Erythroblast (primary cell): ENCODE results near the gene C10orf105.

Experiments
- DNase-seq, 2 experiments: peaks; one replicate each; lab custom pipeline; 2025; lab: John Stamatoyannopoulos, UW
- GATA1 ChIP-seq: IDR thresholded peaks from 2 replicates; pipeline ENCODE4 v1.6.1; 2011; ENCODE audit warnings: low read depth, mild to moderate bottlenecking, control low read depth, low read length, moderate library complexity
- POLR2A ChIP-seq: IDR thresholded peaks from 2 replicates; pipeline ENCODE4 v1.6.1; 2011; ENCODE audit warnings: mild to moderate bottlenecking, low read length

The C10orf105 gene

GRCh38 chr10:71719464-71720201 lies at the start of gene C10orf105:
TSS of gene C10orf105 (minus strand) at chr10:71719778. CDS start at chr10:71716337, 3,441 bp downstream.
- no peak for DNase-seq
- no peak for TF ChIP-seq GATA1
- TF ChIP-seq POLR2A = no peak

GRCh38 chr10:71767420-71768035 lies 48.0 kb upstream of the C10orf105 start:
- TF ChIP-seq POLR2A = no peak
- TF ChIP-seq GATA1 = no peak
- DNase-seq = no peak

- TF ChIP-seq POLR2A (no peak), GATA1 (no peak)
- peak; percentile 92 to 93 for DNase-seq
Measured at GRCh38 chr10:71766717-71767419, 47.3 kb upstream of the C10orf105 start.

- no peak for TF ChIP-seq POLR2A
- no peak for DNase-seq
Measured at GRCh38 chr10:71765906-71766716, 46.5 kb upstream of the C10orf105 start.

- DNase-seq = no peak
- TF ChIP-seq POLR2A (no peak), GATA1 (no peak)
Measured at GRCh38 chr10:71765176-71765904, 45.8 kb upstream of the C10orf105 start.

GRCh38 chr10:71763352-71764127 lies 44.0 kb upstream of the C10orf105 start:
- no peak for TF ChIP-seq POLR2A
- TF ChIP-seq GATA1 = no peak
- DNase-seq = peak; percentile 34 to 39

- TF ChIP-seq GATA1 = no peak
- TF ChIP-seq POLR2A = no peak
- no peak for DNase-seq
Measured at GRCh38 chr10:71762324-71762723, 42.7 kb upstream of the C10orf105 start.

GRCh38 chr10:71761541-71762113 lies 42.0 kb upstream of the C10orf105 start:
- DNase-seq = peak in 1 of 2 experiments; percentile 18
- TF ChIP-seq POLR2A = no peak
- no peak for TF ChIP-seq GATA1

GRCh38 chr10:71761105-71761511 lies 41.5 kb upstream of the C10orf105 start:
- DNase-seq = no peak
- no peak for TF ChIP-seq POLR2A
- no peak for TF ChIP-seq GATA1

- no peak for TF ChIP-seq GATA1
- TF ChIP-seq POLR2A = no peak
- DNase-seq = no peak
Measured at GRCh38 chr10:71757399-71757922, 37.9 kb upstream of the C10orf105 start.

- no peak for DNase-seq
Measured at GRCh38 chr10:71756311-71757191, 37.0 kb upstream of the C10orf105 start.

More at GRCh38 chr10:71756311-71757191, 37.0 kb upstream of the C10orf105 start:
- no peak for TF ChIP-seq POLR2A
- no peak for TF ChIP-seq GATA1
